Measurements from ENCODE around the gene ARRB1.

DNA sequence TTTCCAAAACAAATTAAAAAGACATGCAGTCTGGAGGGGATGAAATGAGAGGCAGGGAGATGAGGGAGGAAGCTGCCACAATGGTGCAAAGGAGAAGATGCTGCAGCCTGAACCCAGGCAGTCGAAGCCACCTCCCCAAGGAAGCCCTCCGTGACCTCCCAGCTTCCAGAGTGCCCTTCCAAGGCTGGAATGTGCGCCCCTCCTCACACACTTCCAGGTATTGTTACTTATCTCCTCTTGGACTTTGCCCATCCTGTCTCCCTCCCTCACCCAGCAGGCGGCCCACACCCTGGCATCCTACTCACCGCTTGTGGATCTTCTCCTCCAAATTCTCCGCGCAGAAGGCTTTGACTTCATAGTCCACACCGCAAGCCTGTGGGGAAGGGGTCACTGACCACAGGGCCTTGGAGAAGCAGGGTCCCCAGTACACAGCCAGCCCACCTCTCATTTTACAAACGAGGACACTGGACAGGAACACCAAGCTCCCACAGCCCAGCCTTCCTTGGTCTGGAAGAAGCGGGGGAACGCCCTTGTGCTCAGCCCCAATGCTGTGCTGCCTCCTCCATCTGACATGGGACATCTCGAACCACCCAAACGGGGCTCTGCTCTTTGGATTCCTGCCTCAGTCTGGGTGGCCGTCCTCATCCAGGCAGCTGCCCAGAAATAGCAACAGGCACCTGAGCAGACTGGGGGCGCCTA, 70.5 kb downstream of the ARRB1 start:
- no peak for TF ChIP-seq GATA3 (IDR thresholded peaks at IDR 0.05; ENCODE audit: low read depth, low read length)
- no peak for TF ChIP-seq GATA2 (IDR thresholded peaks at IDR 0.05; ENCODE audit: low read depth, low read length)

All from SH-SY5Y (cell line).